CD14-positive monocyte (primary cell): ENCODE results near the gene HYAL1. TPM values are rescaled to one million over a fixed set of nuclear protein-coding genes. Genes with fewer than 3 reads are reported as not detected.

Experiments used
- DNase-seq, 3 donors: peaks; one replicate each; pipeline ENCODE4 v3.0.0-alpha.2; 2011 to 2022
- H2AFZ ChIP-seq: 2 replicates; pipeline ENCODE4 v1.6.0; 2012; ENCODE audit warnings: mild to moderate bottlenecking, low read depth, low read length, inconsistent platforms; ENCODE audit not compliant: insufficient read depth, poor library complexity, severe bottlenecking
- H3K27ac ChIP-seq, 2 donors: 1 replicate in 1 of 2; 2 replicates in 1 of 2; pipeline ENCODE4 v1.5.1; 2012 to 2013; ENCODE audit warnings: low read length in 2 of 2, control low read depth in 1 of 2, inconsistent platforms in 1 of 2, low read depth in 1 of 2, mild to moderate bottlenecking in 1 of 2
- H3K27me3 ChIP-seq, 2 donors: one replicate each; pipeline versions ENCODE4 v1.6.0 to v1.6.1; 2011 to 2013; ENCODE audit warnings: low read length in 2 of 2; ENCODE audit not compliant: control insufficient read depth in 2 of 2, insufficient read depth in 2 of 2
- H3K36me3 ChIP-seq, 2 donors: replicated peaks in 1 of 2; 1 replicate in 1 of 2; 2 replicates in 1 of 2; pipeline versions ENCODE4 v1.5.1 to v1.6.1; 2012 to 2013; ENCODE audit warnings: low read length in 2 of 2, control low read depth in 1 of 2, inconsistent platforms in 1 of 2, mild to moderate bottlenecking in 1 of 2; ENCODE audit not compliant: insufficient read depth in 2 of 2, control insufficient read depth in 1 of 2
- H3K4me1 ChIP-seq, 2 donors: 1 replicate in 1 of 2; 2 replicates in 1 of 2; pipeline versions ENCODE4 v1.5.1 to v1.6.1; 2012 to 2013; ENCODE audit warnings: low read length in 2 of 2, control low read depth in 1 of 2, inconsistent platforms in 1 of 2, mild to moderate bottlenecking in 1 of 2, moderate library complexity in 1 of 2; ENCODE audit not compliant: insufficient read depth in 2 of 2, control insufficient read depth in 1 of 2
- H3K4me2 ChIP-seq: replicated peaks from 2 replicates; pipeline ENCODE3; 2012; ENCODE audit warnings: low read length, moderate library complexity, mild to moderate bottlenecking; ENCODE audit not compliant: poor library complexity, severe bottlenecking; ENCODE audit errors: extremely low read depth
- H3K4me3 ChIP-seq, 3 experiments: fragments of 200-600 bp in 1 of 3; sonication (generic) in 1 of 3; replicated peaks in 1 of 3; 1 replicate in 2 of 3; 2 replicates in 1 of 3; pipeline ENCODE4 v1.5.1; 2011 to 2013; ENCODE audit warnings: low read length in 3 of 3, mild to moderate bottlenecking in 3 of 3, control low read depth in 2 of 3, low read depth in 2 of 3, inconsistent platforms in 1 of 3, moderate library complexity in 1 of 3
- H3K79me2 ChIP-seq: 2 replicates; pipeline ENCODE4 v1.6.0; 2012; ENCODE audit warnings: mild to moderate bottlenecking, control low read depth, inconsistent platforms, low read length, moderate library complexity; ENCODE audit not compliant: insufficient read depth
- H3K9ac ChIP-seq: 2 replicates; pipeline ENCODE4 v1.6.0; 2017; ENCODE audit warnings: low read length, mild to moderate bottlenecking; ENCODE audit not compliant: insufficient read depth, poor library complexity, severe bottlenecking
- H3K9me3 ChIP-seq, 2 donors: replicated peaks in 1 of 2; 1 replicate in 1 of 2; 2 replicates in 1 of 2; pipeline versions ENCODE4 v1.5.1 to v1.6.1; 2012 to 2013; ENCODE audit warnings: low read length in 2 of 2, control low read depth in 1 of 2; ENCODE audit not compliant: control insufficient read depth in 1 of 2, insufficient read depth in 1 of 2
- H4K20me1 ChIP-seq: 2 replicates; pipeline ENCODE4 v1.6.0; 2012; ENCODE audit warnings: mild to moderate bottlenecking, low read length, control low read depth, moderate library complexity; ENCODE audit not compliant: insufficient read depth
- H3K27ac Mint-ChIP-seq, 7 donors: one replicate each; pipeline ENCODE4 v1.8.0; 2020; ENCODE audit warnings: mild to moderate bottlenecking in 7 of 7, mixed read lengths in 7 of 7, moderate library complexity in 6 of 7, inconsistent platforms in 2 of 7
- H3K27me3 Mint-ChIP-seq, 3 donors: one replicate each; pipeline ENCODE4 v1.8.0; 2021 to 2022; ENCODE audit warnings: low read depth in 3 of 3, mild to moderate bottlenecking in 3 of 3, mixed read lengths in 3 of 3, moderate library complexity in 3 of 3, inconsistent platforms in 1 of 3
- H3K36me3 Mint-ChIP-seq, 2 donors: one replicate each; pipeline ENCODE4 v1.8.0; 2020; ENCODE audit warnings: mixed read lengths in 2 of 2, inconsistent platforms in 1 of 2, mild to moderate bottlenecking in 1 of 2
- H3K4me1 Mint-ChIP-seq: one replicate; pipeline ENCODE4 v1.8.0; 2020; ENCODE audit warnings: mild to moderate bottlenecking, mixed read lengths
- H3K4me3 Mint-ChIP-seq, 2 donors: one replicate each; pipeline ENCODE4 v1.8.0; 2020; ENCODE audit warnings: mild to moderate bottlenecking in 2 of 2, mixed read lengths in 2 of 2, moderate library complexity in 1 of 2
- H3K9me3 Mint-ChIP-seq, 7 donors: one replicate each; pipeline ENCODE4 v1.8.0; 2020 to 2022; ENCODE audit warnings: mixed read lengths in 7 of 7, mild to moderate bottlenecking in 6 of 7, moderate library complexity in 6 of 7, inconsistent platforms in 2 of 7
- CTCF ChIP-seq: fragments of 200-600 bp; IDR thresholded peaks from one replicate; pipeline ENCODE4 v1.8.0; 2022; ENCODE audit warnings: antibody characterized with exemption, mild to moderate bottlenecking
- WGBS: methylation state at CpG from one replicate; pipeline ENCODE4 v1.1.5; 2013; ENCODE audit warnings: missing lambda C conversion rate; ENCODE audit not compliant: insufficient coverage; 5-methylcytosine and 5-hydroxymethylcytosine counted together
- intact Hi-C, 2 donors: fragments of 100-400 bp; cut with micrococcal nuclease; formaldehyde crosslinking; loops; one replicate each; pipeline versions ENCODE4 v1.15.0 to v1.15.1; 2023
- polyA plus RNA-seq, 3 donors: library from polyadenylated mRNA; depleted of rRNA in 1 of 3; unstranded in 2 of 3; stranded (reverse) in 1 of 3; fragments of 300-500 nt in 2 of 3; fragments of >200 nt in 1 of 3; fragmentation: Illumina TruSeq in 2 of 3; gene quantifications; 1 replicate in 2 of 3; 2 replicates in 1 of 3; pipeline ENCODE4 v1.2.3, GENCODE V29; 2012 to 2021

HYAL1 gene
- polyA plus RNA-seq, 3 donors = 0.57 TPM; not detected in 2

- Mint-ChIP-seq H3K36me3 (peaks cover 50 to 77% of the 10 kb centered on the region in 2 donors), H3K4me3 (no peak overlapping the region), H3K27ac (peak overlapping the region in 6 of 7 donors; percentile 26 to 86 (median 65)), H3K9me3 (no peaks in the 10 kb centered on the region), H3K4me1 (peaks cover 36% of the 10 kb centered on the region), H3K27me3 (peaks cover 0 to 1% (median 0%) of the 10 kb centered on the region in 3 donors)
- peak in 1 of 3 donors; percentile 82 for DNase-seq
- intact Hi-C loops = no loop called here
- WGBS = 80% methylated on average over 6 of the region's 12 CpGs
- peaks cover 86% of the 10 kb centered on the region for H3K79me2 ChIP-seq
- H3K27me3 ChIP-seq = no peaks in the 10 kb centered on the region
- H3K36me3 ChIP-seq = peaks cover 45 to 72% of the 10 kb centered on the region in 2 donors
- H3K9ac ChIP-seq = no peak overlapping the region
- H3K9me3 ChIP-seq = no peaks in the 10 kb centered on the region
- no peak overlapping the region for H3K4me2 ChIP-seq
- no peak overlapping the region for H2AFZ ChIP-seq
- H3K4me1 ChIP-seq = peaks cover 45 to 46% of the 10 kb centered on the region in 2 donors
- no peak for TF ChIP-seq CTCF
- peaks cover 83% of the 10 kb centered on the region for H4K20me1 ChIP-seq
- H3K27ac ChIP-seq = peak overlapping the region; percentile 39 to 84
- H3K4me3 ChIP-seq = no peak overlapping the region
Measured at GRCh38 chr3:50333744-50334328, 30.5 kb upstream of the HYAL1 start.

GRCh38 chr3:50331364-50331907 is 28.1 kb upstream of the HYAL1 start:
- peaks cover 77% of the 10 kb centered on the region for H3K79me2 ChIP-seq
- Mint-ChIP-seq H3K36me3 (peaks cover 47 to 76% of the 10 kb centered on the region in 2 donors), H3K27ac (no peak overlapping the region), H3K4me3 (no peak overlapping the region), H3K9me3 (no peaks in the 10 kb centered on the region), H3K27me3 (peaks cover 0 to 1% (median 0%) of the 10 kb centered on the region in 3 donors), H3K4me1 (peaks cover 44% of the 10 kb centered on the region)
- 96% methylated on average over 12 of the region's 19 CpGs for WGBS
- H3K4me1 ChIP-seq = peaks cover 45 to 52% of the 10 kb centered on the region in 2 donors
- peak overlapping the region in 1 of 2 donors; percentile 11 for H3K27ac ChIP-seq
- no peak overlapping the region for H3K4me2 ChIP-seq
- no peak overlapping the region for H2AFZ ChIP-seq
- H3K36me3 ChIP-seq = peaks cover 45 to 69% of the 10 kb centered on the region in 2 donors
- no peak for DNase-seq
- no peak overlapping the region for H3K9ac ChIP-seq
- intact Hi-C loops = no loop called here
- H3K9me3 ChIP-seq = no peaks in the 10 kb centered on the region
- no peak for TF ChIP-seq CTCF
- no peak overlapping the region for H3K4me3 ChIP-seq
- peaks cover 88% of the 10 kb centered on the region for H4K20me1 ChIP-seq
- H3K27me3 ChIP-seq = no peaks in the 10 kb centered on the region
